ENCODE data around the gene CCHCR1.

The CCHCR1 gene

DNA sequence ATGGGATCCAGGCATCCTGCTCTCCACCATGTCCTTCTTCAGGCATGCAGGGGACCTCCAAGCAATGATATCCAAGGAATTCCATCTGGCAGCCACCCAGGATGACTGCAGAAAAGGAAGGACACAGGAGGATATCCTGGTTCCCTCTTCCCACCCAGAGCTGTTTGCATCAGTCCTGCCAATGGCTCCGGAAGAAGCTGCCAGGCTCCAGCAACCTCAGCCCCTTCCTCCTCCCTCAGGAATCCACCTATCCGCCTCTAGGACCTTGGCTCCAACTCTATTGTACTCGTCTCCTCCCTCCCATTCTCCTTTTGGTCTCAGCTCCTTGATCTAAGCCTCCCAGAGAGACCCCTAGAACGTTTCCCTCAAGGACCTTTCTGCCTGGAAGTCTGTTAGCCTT lies 18.0 kb downstream of the CCHCR1 start:
- no peak overlapping the region for H3K4me3 ChIP-seq (ENCODE audit: low read length)
- DNase-seq (ENCODE audit: low read depth, low spot score) = no peak

DNA sequence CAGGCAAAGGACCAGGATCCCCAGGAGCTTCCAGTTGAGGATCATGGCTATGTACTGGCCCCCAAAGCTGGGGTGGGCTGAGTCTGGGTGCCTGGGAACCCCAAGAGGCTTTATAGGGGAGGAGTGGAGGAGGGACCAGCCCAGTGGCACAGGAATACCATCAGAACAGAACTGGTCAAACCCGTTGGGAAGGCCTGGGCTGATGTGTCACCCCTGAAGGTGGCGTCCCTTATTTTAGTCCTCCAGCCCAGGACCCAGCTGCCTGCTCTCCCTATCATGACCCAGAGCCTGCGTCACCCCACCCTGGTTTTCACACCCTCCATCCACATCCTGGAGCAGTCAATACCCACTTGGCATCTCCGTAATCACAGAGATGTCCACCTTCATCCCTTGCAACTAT lies 18.6 kb downstream of the CCHCR1 start, which contains the start of gene PSORS1C2:
PSORS1C2 (minus strand) TSS at position 85 of the 400 bp plus-strand sequence; CDS start at position 45, 40 bp downstream.
- H3K4me3 ChIP-seq (ENCODE audit: low read length) = no peak within 1 kb of the TSS; the same call in 1 of the 2 replicates
- DNase-seq (ENCODE audit: low read depth, low spot score) = no peak

- no peak overlapping the region for H3K4me3 ChIP-seq (ENCODE audit: low read length)
- DNase-seq (ENCODE audit: low read depth, low spot score) = no peak
Observed at GRCh38 chr6:31135710-31136109, 21.9 kb downstream of the CCHCR1 start.

DNA sequence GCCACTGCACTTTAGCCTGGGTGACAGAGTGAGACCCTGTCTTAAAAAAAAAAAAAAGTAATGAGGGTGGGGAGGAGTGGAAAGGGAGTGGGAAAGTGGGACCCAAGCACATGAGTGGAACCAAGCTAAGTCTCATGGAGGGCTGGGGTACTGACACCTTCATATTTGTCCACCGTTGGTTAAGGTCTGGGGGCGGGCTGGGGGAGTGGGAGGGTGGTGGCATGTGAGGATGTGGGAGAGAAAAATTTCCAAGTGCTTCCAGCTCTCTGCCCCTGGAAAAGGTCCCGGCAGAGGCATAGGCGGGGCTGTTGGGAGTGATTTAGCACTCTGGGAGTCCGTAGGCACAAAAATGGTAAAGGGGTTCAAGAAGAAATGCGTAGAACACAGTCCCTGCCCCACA lies 24.8 kb downstream of the CCHCR1 start:
- DNase-seq (ENCODE audit: low read depth, low spot score) = no peak

GRCh38 chr6:31131595-31131994 lies 26.0 kb downstream of the CCHCR1 start:
- H3K4me3 ChIP-seq (ENCODE audit: low read length) = no peak overlapping the region
- no peak for DNase-seq (ENCODE audit: low read depth, low spot score)

More for the DNA sequence above, 24.8 kb downstream of the CCHCR1 start:
- H3K4me3 ChIP-seq (ENCODE audit: low read length) = no peak overlapping the region

DNA sequence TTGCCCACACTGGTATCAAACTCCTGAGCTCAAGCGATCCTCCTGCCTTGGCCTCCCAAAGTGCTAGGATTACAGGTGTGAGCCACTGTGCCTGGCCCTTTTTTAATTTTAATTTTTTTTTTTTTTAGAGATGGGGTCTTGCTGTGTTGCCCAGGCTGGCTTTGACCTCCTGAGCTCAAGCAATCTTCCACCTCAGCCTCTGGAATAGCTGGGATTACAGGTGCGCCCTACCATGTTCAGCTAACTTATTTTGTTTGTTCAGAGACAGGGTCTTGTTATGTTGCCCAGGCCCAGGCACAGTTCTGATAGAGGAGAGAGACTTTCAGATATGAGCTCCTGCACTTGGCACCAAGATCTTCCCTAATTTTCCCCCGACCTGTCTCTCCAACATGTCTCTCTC lies 26.9 kb downstream of the CCHCR1 start:
- DNase-seq (ENCODE audit: low read depth, low spot score) = no peak
- no peak overlapping the region for H3K4me3 ChIP-seq (ENCODE audit: low read length)

GRCh38 chr6:31129130-31129529 lies 28.5 kb downstream of the CCHCR1 start:
- no peak overlapping the region for H3K4me3 ChIP-seq (ENCODE audit: low read length)
- no peak for DNase-seq (ENCODE audit: low read depth, low spot score)

DNA sequence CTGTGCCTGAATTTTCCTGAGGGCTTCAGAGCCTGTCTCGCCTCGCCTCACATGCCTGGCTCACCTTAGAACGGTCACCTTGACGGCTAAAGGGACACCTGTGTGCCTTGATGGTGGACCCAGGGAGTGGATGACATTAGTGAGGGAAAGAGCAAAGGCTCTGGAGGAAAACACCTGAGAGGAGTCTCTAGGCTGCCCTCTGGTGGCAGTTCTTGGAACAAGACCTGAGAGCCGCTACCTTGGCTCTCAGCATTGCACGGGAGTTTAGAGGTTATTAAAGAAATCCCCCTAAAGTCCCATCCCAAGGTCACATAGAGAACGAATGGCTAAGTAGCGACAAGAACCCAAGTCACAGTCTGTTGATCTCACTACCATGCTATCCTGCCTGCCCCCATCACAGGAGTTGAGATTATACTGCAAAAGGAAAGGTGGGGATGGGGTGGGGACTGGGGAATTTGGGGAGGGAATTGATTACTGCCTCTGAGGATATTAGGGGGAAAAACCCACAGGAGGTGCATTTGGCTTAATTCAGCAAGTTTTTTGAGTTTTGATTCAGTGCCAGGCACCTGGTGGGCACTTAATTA lies 29.4 kb downstream of the CCHCR1 start:
- DNase-seq (ENCODE audit: low read depth, low spot score) = peak; percentile 24
- H3K4me3 ChIP-seq (ENCODE audit: low read length) = no peak overlapping the region

- no peak for DNase-seq (ENCODE audit: low read depth, low spot score)
- H3K4me3 ChIP-seq (ENCODE audit: low read length) = no peak overlapping the region
Observed at GRCh38 chr6:31126396-31127175, 31.0 kb downstream of the CCHCR1 start.

- no peak overlapping the region for H3K4me3 ChIP-seq (ENCODE audit: low read length)
- DNase-seq (ENCODE audit: low read depth, low spot score) = no peak
Observed at GRCh38 chr6:31125586-31126363, 31.8 kb downstream of the CCHCR1 start.

GRCh38 chr6:31125162-31125561 lies 32.4 kb downstream of the CCHCR1 start:
- H3K4me3 ChIP-seq (ENCODE audit: low read length) = no peak overlapping the region
- no peak for DNase-seq (ENCODE audit: low read depth, low spot score)

GRCh38 chr6:31122791-31123706 lies 34.6 kb downstream of the CCHCR1 start:
- H3K4me3 ChIP-seq (ENCODE audit: low read length) = no peak overlapping the region
- DNase-seq (ENCODE audit: low read depth, low spot score) = no peak

GRCh38 chr6:31121131-31121790 lies 36.3 kb downstream of the CCHCR1 start:
- H3K4me3 ChIP-seq (ENCODE audit: low read length) = no peak overlapping the region
- DNase-seq (ENCODE audit: low read depth, low spot score) = no peak

GRCh38 chr6:31120151-31120915 lies 37.3 kb downstream of the CCHCR1 start, which contains the start of gene CDSN:
Gene CDSN, minus strand, starts transcription at chr6:31120446. Its CDS starts 27 bp downstream, at chr6:31120419.
- no peak for DNase-seq (ENCODE audit: low read depth, low spot score)
- H3K4me3 ChIP-seq (ENCODE audit: low read length) = no peak within 1 kb of the TSS

- no peak overlapping the region for H3K4me3 ChIP-seq (ENCODE audit: low read length)
- no peak for DNase-seq (ENCODE audit: low read depth, low spot score)
Observed at GRCh38 chr6:31118178-31118577, 39.4 kb downstream of the CCHCR1 start.

GRCh38 chr6:31116661-31117385 lies 40.8 kb downstream of the CCHCR1 start:
- DNase-seq (ENCODE audit: low read depth, low spot score) = no peak
- no peak overlapping the region for H3K4me3 ChIP-seq (ENCODE audit: low read length)

GRCh38 chr6:31115941-31116560 lies 41.6 kb downstream of the CCHCR1 start:
- no peak overlapping the region for H3K4me3 ChIP-seq (ENCODE audit: low read length)
- no peak for DNase-seq (ENCODE audit: low read depth, low spot score)
